NB4 (cell line): ENCODE results near the gene DYNLT1.
"Not testable (repeated sequence)": the region's sequence is repeated elsewhere in the genome, so short reads cannot be mapped to it uniquely, and the experiment has no call there.

ENCODE experiments used
- DNase-seq: peaks from one replicate; pipeline ENCODE4 v3.0.0; 2010; ENCODE audit warnings: low read depth
- H3K4me3 ChIP-seq: one replicate; pipeline ENCODE4 v1.5.1; 2011; ENCODE audit warnings: mild to moderate bottlenecking, low read depth, low read length, moderate library complexity
- MYC ChIP-seq: IDR thresholded peaks from 2 replicates; pipeline ENCODE4 v1.6.1; 2011; ENCODE audit warnings: low read depth, low read length
- POLR2A ChIP-seq: IDR thresholded peaks from 2 replicates; pipeline ENCODE4 v1.6.1; 2011; ENCODE audit warnings: mild to moderate bottlenecking; ENCODE audit not compliant: insufficient read length; ENCODE audit errors: extremely low read depth
- TF ChIP-seq, protein P1 (sequence below): IDR thresholded peaks from 2 replicates; pipeline ENCODE4 v1.6.1; 2011; ENCODE audit warnings: low read depth, low read length
- TF ChIP-seq, protein P2 (sequence below): IDR thresholded peaks from one replicate; pipeline ENCODE4 v1.5.1; 2012; ENCODE audit warnings: low read depth, low read length

Gene DYNLT1

DNA sequence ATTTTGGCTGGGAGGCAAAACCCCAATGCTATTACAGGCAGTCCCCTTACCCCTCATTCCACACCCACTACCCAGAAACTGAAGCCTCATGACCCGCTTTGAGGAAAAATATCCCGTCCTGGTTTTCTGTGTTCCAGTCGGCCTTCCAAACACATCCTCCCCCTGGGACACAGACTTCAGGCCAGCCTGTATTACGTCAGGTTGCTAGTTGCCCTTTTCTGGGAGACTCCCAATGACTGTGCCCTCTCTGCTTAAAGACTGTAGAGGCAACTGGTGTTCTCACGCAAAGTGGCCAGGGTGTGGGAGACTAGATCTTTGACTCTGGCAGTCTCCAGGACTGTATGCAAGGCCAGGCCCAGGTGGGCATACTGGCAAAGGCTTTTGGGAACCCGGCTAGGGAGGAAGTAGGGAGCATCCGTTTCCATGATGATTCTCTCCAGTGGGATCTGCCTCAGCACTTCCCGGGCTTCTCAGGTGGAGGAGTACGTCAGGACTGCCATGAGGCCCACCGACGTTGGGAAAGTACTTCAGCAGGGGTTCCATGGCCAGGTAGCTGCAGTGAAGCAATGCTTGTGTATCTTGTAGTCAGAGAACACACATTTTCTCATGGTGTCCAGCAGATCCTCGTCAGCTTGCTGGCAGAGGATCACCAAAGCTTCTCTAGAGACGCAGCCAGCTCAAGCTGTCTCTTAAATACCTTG lies 34.9 kb downstream of the DYNLT1 start:
- no peak for DNase-seq
- TF ChIP-seq MYC, result no peak
- TF ChIP-seq, protein P1, sequence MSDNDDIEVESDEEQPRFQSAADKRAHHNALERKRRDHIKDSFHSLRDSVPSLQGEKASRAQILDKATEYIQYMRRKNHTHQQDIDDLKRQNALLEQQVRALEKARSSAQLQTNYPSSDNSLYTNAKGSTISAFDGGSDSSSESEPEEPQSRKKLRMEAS, result no peak
- TF ChIP-seq POLR2A, result no peak
- TF ChIP-seq, protein P2, sequence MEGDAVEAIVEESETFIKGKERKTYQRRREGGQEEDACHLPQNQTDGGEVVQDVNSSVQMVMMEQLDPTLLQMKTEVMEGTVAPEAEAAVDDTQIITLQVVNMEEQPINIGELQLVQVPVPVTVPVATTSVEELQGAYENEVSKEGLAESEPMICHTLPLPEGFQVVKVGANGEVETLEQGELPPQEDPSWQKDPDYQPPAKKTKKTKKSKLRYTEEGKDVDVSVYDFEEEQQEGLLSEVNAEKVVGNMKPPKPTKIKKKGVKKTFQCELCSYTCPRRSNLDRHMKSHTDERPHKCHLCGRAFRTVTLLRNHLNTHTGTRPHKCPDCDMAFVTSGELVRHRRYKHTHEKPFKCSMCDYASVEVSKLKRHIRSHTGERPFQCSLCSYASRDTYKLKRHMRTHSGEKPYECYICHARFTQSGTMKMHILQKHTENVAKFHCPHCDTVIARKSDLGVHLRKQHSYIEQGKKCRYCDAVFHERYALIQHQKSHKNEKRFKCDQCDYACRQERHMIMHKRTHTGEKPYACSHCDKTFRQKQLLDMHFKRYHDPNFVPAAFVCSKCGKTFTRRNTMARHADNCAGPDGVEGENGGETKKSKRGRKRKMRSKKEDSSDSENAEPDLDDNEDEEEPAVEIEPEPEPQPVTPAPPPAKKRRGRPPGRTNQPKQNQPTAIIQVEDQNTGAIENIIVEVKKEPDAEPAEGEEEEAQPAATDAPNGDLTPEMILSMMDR, result no peak
- no peak overlapping the region for H3K4me3 ChIP-seq

DNA sequence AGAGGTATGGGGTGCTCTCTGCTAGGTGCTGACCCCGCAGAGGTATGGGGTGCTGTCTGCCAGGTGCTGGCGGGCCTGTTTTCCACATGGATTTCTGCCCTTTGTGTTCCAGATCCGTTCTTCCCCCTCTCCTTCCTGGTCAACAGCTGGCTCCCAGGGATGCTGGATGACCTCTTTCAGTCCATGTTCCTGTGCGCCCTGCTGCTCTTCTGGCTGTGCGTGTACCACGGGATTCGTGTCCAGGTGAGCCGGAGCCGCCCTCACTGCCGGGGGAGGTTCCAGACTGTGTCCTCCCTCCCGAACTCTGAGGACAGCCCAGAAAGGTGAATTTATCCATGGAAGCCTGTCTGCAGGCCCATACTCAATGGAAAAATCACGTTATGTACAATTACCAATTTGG lies 36.3 kb downstream of the DYNLT1 start:
- no peak overlapping the region for H3K4me3 ChIP-seq
- no peak for DNase-seq
- TF ChIP-seq POLR2A, result no peak
- TF ChIP-seq, protein P1, result no peak
- no peak for TF ChIP-seq MYC
- TF ChIP-seq, protein P2, result no peak

DNA sequence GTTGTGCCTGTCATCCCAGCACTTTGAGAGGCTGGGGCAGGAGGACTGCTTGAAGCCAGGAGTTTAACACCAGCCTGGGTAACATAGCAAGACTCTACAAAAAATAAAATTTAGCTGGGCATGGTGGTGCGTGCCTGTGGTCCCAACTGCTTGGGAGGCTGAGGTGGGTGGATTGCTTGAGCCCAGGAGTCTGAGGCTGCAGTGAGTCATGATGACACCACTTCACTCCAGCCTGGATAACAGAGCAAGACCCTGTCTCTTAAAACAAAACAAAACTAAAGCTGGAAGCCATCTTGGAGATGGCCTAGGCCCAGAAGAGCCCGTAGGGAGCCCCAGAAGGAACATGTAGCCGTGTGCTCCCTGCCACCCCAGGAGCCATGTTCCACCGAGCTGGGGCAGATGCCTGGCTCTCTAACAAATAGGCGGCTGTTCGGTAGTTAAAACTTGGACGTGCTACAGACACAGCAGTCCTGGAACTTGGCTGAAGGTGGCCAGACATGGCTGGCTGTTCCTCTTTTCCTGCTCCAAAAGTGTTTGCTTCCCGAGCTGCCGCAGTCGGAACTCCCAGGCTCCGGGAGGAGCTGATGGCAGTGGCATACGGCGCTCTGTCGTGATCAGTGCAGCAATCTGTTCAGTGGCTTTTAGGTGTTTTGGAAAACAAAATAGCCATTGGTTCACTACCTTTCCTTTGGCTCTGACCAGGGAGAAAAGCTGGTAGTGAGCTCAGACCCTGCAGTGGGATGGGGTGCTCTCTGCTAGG lies 37.0 kb downstream of the DYNLT1 start:
- DNase-seq, result no peak
- no peak overlapping the region for H3K4me3 ChIP-seq
- TF ChIP-seq, protein P1, result no peak
- TF ChIP-seq POLR2A, result no peak
- no peak for TF ChIP-seq MYC
- TF ChIP-seq, protein P2, result no peak

GRCh38 chr6:158606935-158607334 lies 37.6 kb downstream of the DYNLT1 start:
- TF ChIP-seq, protein P2, result no peak
- TF ChIP-seq, protein P1, result no peak
- TF ChIP-seq MYC, result no peak
- DNase-seq, result no peak
- no peak overlapping the region for H3K4me3 ChIP-seq

GRCh38 chr6:158606011-158606410 lies 38.5 kb downstream of the DYNLT1 start:
- not testable (repeated sequence) for H3K4me3 ChIP-seq, DNase-seq

DNA sequence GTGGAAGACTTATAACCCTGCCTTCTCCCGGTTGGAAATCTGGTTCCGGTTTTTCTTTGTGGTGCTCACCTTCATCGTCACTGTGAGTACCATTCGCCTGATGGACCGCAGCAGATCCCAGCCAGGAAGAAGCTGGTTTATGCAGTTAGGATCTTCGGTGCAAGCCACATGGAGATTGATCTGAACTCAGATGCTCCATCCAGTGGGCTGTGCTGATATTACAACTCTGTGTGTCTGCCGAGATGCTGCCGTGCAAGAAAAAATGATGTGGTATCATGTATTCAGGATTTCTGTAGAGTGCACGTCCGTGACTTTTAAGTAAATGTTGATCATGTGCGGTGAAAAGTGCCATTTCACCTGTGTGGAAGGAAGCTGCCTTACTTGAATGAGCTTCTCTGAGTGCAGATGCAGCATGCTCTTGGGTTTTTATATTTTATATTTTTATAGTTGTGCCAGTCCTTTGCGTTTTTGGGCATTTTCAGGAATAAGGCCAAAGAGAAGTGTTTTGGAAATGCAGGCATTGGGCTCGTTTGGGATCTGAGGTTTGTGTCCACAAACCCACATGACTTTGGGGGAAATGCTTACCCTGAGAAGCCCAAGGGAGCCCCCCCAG lies 39.2 kb downstream of the DYNLT1 start:
- TF ChIP-seq, protein P2, result peak; percentile 58
- TF ChIP-seq MYC, result no peak
- TF ChIP-seq POLR2A, result no peak
- DNase-seq, result peak; percentile 67
- H3K4me3 ChIP-seq, result no peak overlapping the region
